HepG2 (cell line): ENCODE measurements around the gene NT5C2. TPM values are rescaled to one million over a fixed set of nuclear protein-coding genes. Genes with fewer than 3 reads are reported as not detected.
A peak's percentile ranks its signal among the peaks of the same experiment; 100 is the strongest.

ENCODE experiments used
- ATAC-seq: fragments of 200-7000 bp; cut with Tn5 transposase; 3 replicates; pipeline ENCODE4 v1.9.1; 2020; ENCODE audit warnings: mild to moderate bottlenecking, moderate library complexity
- BruUV-seq: library from RNA; stranded (reverse); fragments of 400-500 nt; replicated peaks from 2 replicates; lab custom pipeline; 2021; lab: Mats Ljungman, UMichigan
- CTCF ChIA-PET: fragments of 300-600 bp; formaldehyde crosslinking; extraction: SDS; loops from one replicate; lab custom pipeline; 2021; ENCODE audit warnings: low total read pairs, inconsistent platforms, low intra/inter-chr PET ratio; lab: Yijun Ruan, JAX
- POLR2A ChIA-PET: fragments of 350-600 bp; sonication (Branson Sonifier 250); formaldehyde crosslinking; loops from one replicate; lab custom pipeline; 2020; ENCODE audit warnings: antibody characterized with exemption, inconsistent platforms; lab: Yijun Ruan, JAX
- DNase-seq: peaks from one replicate; pipeline ENCODE4 v3.0.0-alpha.2; 2015; ENCODE audit warnings: low spot score
- FAIRE-seq: peaks from 3 replicates; lab custom pipeline; 2011; peaks lifted over from hg19 to GRCh38; lab: Jason Lieb, UNC
- H2AFZ ChIP-seq: one replicate; pipeline ENCODE4 v1.6.1; 2011; ENCODE audit warnings: low read length, inconsistent platforms
- H3K27ac ChIP-seq: fragments of 300-600 bp; 3 replicates; pipeline ENCODE4 v1.8.0; 2011; ENCODE audit warnings: mixed run types, mild to moderate bottlenecking, mixed read lengths, low read length, inconsistent platforms; ENCODE audit not compliant: insufficient read depth; ENCODE audit errors: extremely low read length
- H3K27me3 ChIP-seq, 2 experiments: fragments of 200-600 bp in 1 of 2; 2 replicates in 1 of 2; 3 replicates in 1 of 2; pipeline versions ENCODE4 v1.6.0 to v1.8.0; 2011; ENCODE audit warnings: low read length in 2 of 2, mild to moderate bottlenecking in 2 of 2, moderate library complexity in 2 of 2, inconsistent platforms in 1 of 2; ENCODE audit not compliant: insufficient read depth in 2 of 2, control insufficient read depth in 1 of 2
- H3K36me3 ChIP-seq, 2 experiments: fragments of 200-600 bp in 1 of 2; replicated peaks in 1 of 2; 2 replicates in 1 of 2; 3 replicates in 1 of 2; pipeline versions ENCODE4 v1.5.1 to v1.8.0; 2011; ENCODE audit warnings: low read length in 2 of 2, inconsistent platforms in 1 of 2; ENCODE audit not compliant: insufficient read depth in 2 of 2, control insufficient read depth in 1 of 2
- H3K4me1 ChIP-seq: 2 replicates; pipeline ENCODE4 v1.5.1; 2012; ENCODE audit warnings: low read length, inconsistent platforms; ENCODE audit not compliant: insufficient read depth
- H3K4me2 ChIP-seq: 2 replicates; pipeline ENCODE4 v1.6.0; 2011; ENCODE audit warnings: low read depth, low read length, inconsistent platforms
- H3K4me3 ChIP-seq, 3 experiments: fragments of 200-600 bp in 1 of 3; sonication (generic), shearing (Covaris generic) in 1 of 3; replicated peaks in 1 of 3; 2 replicates each; pipeline ENCODE4 v1.5.1; 2011 to 2016; ENCODE audit warnings: low read length in 3 of 3, inconsistent platforms in 2 of 3, low read depth in 2 of 3, mild to moderate bottlenecking in 2 of 3, control low read depth in 1 of 3, mixed read lengths in 1 of 3; ENCODE audit not compliant: insufficient read depth in 1 of 3
- H3K79me2 ChIP-seq: one replicate; pipeline ENCODE4 v1.6.1; 2011; ENCODE audit warnings: low read length, inconsistent platforms; ENCODE audit not compliant: insufficient read depth
- H3K9ac ChIP-seq: 2 replicates; pipeline ENCODE4 v1.6.0; 2011; ENCODE audit warnings: mild to moderate bottlenecking, low read depth, low read length, inconsistent platforms; ENCODE audit not compliant: insufficient read depth
- H3K9me3 ChIP-seq: 2 replicates; pipeline ENCODE4 v1.5.1; 2012; ENCODE audit warnings: mild to moderate bottlenecking, low read length
- H4K20me1 ChIP-seq: 2 replicates; pipeline ENCODE4 v1.6.0; 2011; ENCODE audit warnings: inconsistent platforms, mild to moderate bottlenecking, low read length, moderate library complexity; ENCODE audit not compliant: insufficient read depth
- ARHGAP35 ChIP-seq: sonication (generic); formaldehyde crosslinking; IDR thresholded peaks from 2 replicates; pipeline ENCODE4 v1.9.0; 2022; ENCODE audit warnings: mild to moderate bottlenecking, inconsistent platforms, moderate library complexity, missing genetic modification reagents, borderline replicate concordance
- HIC2 ChIP-seq: sonication (generic); formaldehyde crosslinking; IDR thresholded peaks from 2 replicates; pipeline ENCODE4 v1.9.0; 2022; ENCODE audit warnings: low read depth, missing genetic modification reagents
- KMT2B ChIP-seq: IDR thresholded peaks from 2 replicates; pipeline ENCODE4 v1.6.1; 2016; ENCODE audit warnings: missing genetic modification reagents, missing compliant biosample characterization
- MEF2D ChIP-seq: sonication (generic); formaldehyde crosslinking; IDR thresholded peaks from 2 replicates; pipeline ENCODE4 v1.5.1; 2020; ENCODE audit warnings: mild to moderate bottlenecking, missing genetic modification reagents
- ZKSCAN8 ChIP-seq: IDR thresholded peaks from 2 replicates; pipeline ENCODE4 v1.6.1; 2016; ENCODE audit warnings: borderline replicate concordance, missing genetic modification reagents, missing compliant biosample characterization
- ZNF580 ChIP-seq: IDR thresholded peaks from 2 replicates; pipeline ENCODE4 v1.6.1; 2016; ENCODE audit warnings: low read depth, borderline replicate concordance
- ZNF646 ChIP-seq: sonication (generic); formaldehyde crosslinking; IDR thresholded peaks from 2 replicates; pipeline ENCODE4 v1.9.0; 2021; ENCODE audit warnings: mild to moderate bottlenecking, missing genetic modification reagents
- WGBS: methylation state at CpG from one replicate; pipeline ENCODE4 v1.1.6; 2017; ENCODE audit warnings: low lambda C conversion rate; 5-methylcytosine and 5-hydroxymethylcytosine counted together
- in situ Hi-C: cut with HindIII; loops from 2 replicates; pipeline ENCODE4 v1.10.0; 2017; ENCODE audit warnings: low pct_unique_long_range_greater_than_20kb; ENCODE audit not compliant: extremely low pct_ligation_motif_present
- intact Hi-C: fragments of 100-400 bp; cut with micrococcal nuclease; formaldehyde crosslinking; loops from one replicate; pipeline ENCODE4 v1.10.0; 2022; ENCODE audit not compliant: unreplicated experiment
- polyA plus RNA-seq, 8 experiments: library from polyadenylated mRNA; depleted of rRNA in 3 of 8; stranded (reverse) in 7 of 8; unstranded in 1 of 8; fragments of >200 nt; fragmentation: Illumina TruSeq in 4 of 8; extraction: Trizol in 4 of 8; gene quantifications; 2 replicates each; pipeline versions ENCODE4 v1.2.1 to v1.2.3, GENCODE V29; 2011 to 2016; ENCODE audit warnings: low read depth in 4 of 8, missing spikeins in 1 of 8, mixed read lengths in 1 of 8; ENCODE audit not compliant: insufficient read depth in 1 of 8
- total RNA-seq, 5 experiments: library from RNA; depleted of rRNA; stranded (reverse); fragments of >200 nt; fragmentation: Illumina TruSeq; extraction: Trizol; gene quantifications; 2 replicates each; pipeline ENCODE4 v1.2.3, GENCODE V29; 2016; ENCODE audit warnings: low read depth in 1 of 5

The NT5C2 gene
- total and polyA plus RNA-seq, 2 of the 13 experiments (the other 11 are each of a cell fraction or from before 2014, with no cell fraction given): 40.6 to 55.2 TPM

- ChIA-PET POLR2A (interaction anchor here (1.8 to 4.5 kb wide), 5 partner anchors 10 to 50 kb away, joined by 7 to 65 read pairs (median 14); no protein-coding TSS in a partner anchor), CTCF (no interaction called here)
- peak overlapping the region; percentile 35; the same call in 1 of the 2 replicates for H3K9ac ChIP-seq
- intact Hi-C loops (loop anchor here (2.0 kb wide), 3 partner anchors 39 to 51 kb away; partner anchors contain the start of gene RPEL1), in situ Hi-C loops (no loop called here)
- H4K20me1 ChIP-seq: no peaks in the 10 kb centered on the region
- H3K4me3 ChIP-seq: peak overlapping the region; percentile 82 to 98 (median 85)
- no peaks in the 10 kb centered on the region for H3K36me3 ChIP-seq
- TF ChIP-seq ZNF580 (CRISPR knock-in tag) (peak; percentile 12; the same call in 1 of the 2 replicates), KMT2B (CRISPR knock-in tag) (0 out of 2 replicates have a peak, but pooled peaks have one; percentile 4), MEF2D (no peak), ARHGAP35 (0 out of 2 replicates have a peak, but pooled peaks have one; percentile 0), ZNF646 (CRISPR knock-in tag) (no peak), ZKSCAN8 (CRISPR knock-in tag) (peak; percentile 61; the same call in 1 of the 2 replicates), HIC2 (CRISPR knock-in tag) (0 out of 2 replicates have a peak, but pooled peaks have one; percentile 11)
- H3K9me3 ChIP-seq: no peaks in the 10 kb centered on the region
- TSS peak; percentile 58 for BruUV-seq
- WGBS: 72% methylated on average over 12 of the region's 14 CpGs
- ATAC-seq (no peak), DNase-seq (no peak), FAIRE-seq (no peak)
- H3K79me2 ChIP-seq: peaks cover 35% of the 10 kb centered on the region
- peak overlapping the region; percentile 17 for H3K27ac ChIP-seq
- peak overlapping the region; percentile 64 for H2AFZ ChIP-seq
- peaks cover 69% of the 10 kb centered on the region for H3K4me1 ChIP-seq
- no peaks in the 10 kb centered on the region; a peak in 1 of 5 replicates for H3K27me3 ChIP-seq
- peak overlapping the region; percentile 99 for H3K4me2 ChIP-seq
Measured at GRCh38 chr10:103193820-103194529, 903 bp upstream of the NT5C2 start.
